Measurements from ENCODE around the gene STC2. TPM values are rescaled to one million over a fixed set of nuclear protein-coding genes. Genes with fewer than 3 reads are reported as not detected.

Gene STC2
- total and polyA plus RNA-seq, 2 of the 4 experiments (the other 2 are of a cell fraction) = 87.5 to 270 TPM

GRCh38 chr5:173314166-173314952 lies 13.9 kb downstream of the STC2 start:
- Histone ChIP-seq H3K23ac (ENCODE audit: low read depth, low read length) (no peak overlapping the region), H4K20me1 (ENCODE audit: insufficient read depth, low read length) (peaks cover 45% of the 10 kb centered on the region), H3K79me1 (ENCODE audit: low read depth in 1 of 2, low read length in 2 of 2) (peaks cover 0 to 27% of the 10 kb centered on the region in 2 experiments; a peak in 3 of 4 replicates), H2BK5ac (ENCODE audit: low read depth, low read length, poor library complexity, severe bottlenecking) (no peak overlapping the region), H2AFZ (replicated peaks; ENCODE audit: low read length, poor library complexity) (no peak overlapping the region), H3K4me1 (ENCODE audit: control insufficient read depth, insufficient read depth, low read length) (peaks cover 36% of the 10 kb centered on the region), H3K9ac (ENCODE audit: low read depth, low read length) (no peak overlapping the region), H2AK9ac (replicated peaks; ENCODE audit: low read depth, low read length, poor library complexity) (peak overlapping the region; percentile 11), H4K8ac (ENCODE audit: low read depth in 2 of 2, low read length in 2 of 2) (no peak overlapping the region), H3K4me2 (ENCODE audit: low read depth, low read length) (no peak overlapping the region), H3K14ac (replicated peaks; ENCODE audit: low read depth, low read length) (no peak overlapping the region), H2BK120ac (ENCODE audit: low read depth, low read length) (no peak overlapping the region), H3K56ac (ENCODE audit: extremely low read depth, insufficient read depth, low read length) (no peak overlapping the region), H4K91ac (ENCODE audit: insufficient read depth, low read depth, low read length) (no peak overlapping the region), H3K36me3 (ENCODE audit: control insufficient read depth, insufficient read depth, low read length) (peaks cover 27% of the 10 kb centered on the region), H4K5ac (ENCODE audit: low read depth, low read length) (no peak overlapping the region), H2BK15ac (ENCODE audit: low read depth, low read length) (no peak overlapping the region), H2AK5ac (ENCODE audit: low read depth, low read length) (0 out of 2 replicates have a peak overlapping the region, but pooled peaks have one; percentile 20), H3K4ac (ENCODE audit: low read depth, low read length) (peak overlapping the region; percentile 24; the same call in 1 of the 2 replicates), H3K27ac (ENCODE audit: insufficient read depth, low read length) (no peak overlapping the region), H3K4me3 (ENCODE audit: insufficient read depth, low read depth, low read length) (no peak overlapping the region), H2BK20ac (ENCODE audit: low read depth, low read length) (no peak overlapping the region), H3K18ac (ENCODE audit: low read depth, low read length) (no peak overlapping the region), H3K9me1 (ENCODE audit: insufficient read depth, low read length) (peaks cover 6% of the 10 kb centered on the region), H3K27me3 (ENCODE audit: control insufficient read depth, insufficient read depth, low read length) (no peaks in the 10 kb centered on the region), H3K9me3 (ENCODE audit: control insufficient read depth, insufficient read depth, low read length) (no peaks in the 10 kb centered on the region)
- no TSS peak for BruUV-seq (replicated peaks)
- dilution Hi-C loops (cut with HindIII; ENCODE audit: low sequenced_read_pairs, unreplicated experiment) = no loop called here
- WGBS, 2 experiments (ENCODE audit: extremely low coverage in 2 of 2, insufficient read length in 1 of 2) = 88% methylated on average over 7 of the region's 12 CpGs; no CpG with 5 or more reads in 1 of the 2 experiments
- ChIA-PET CTCF (interaction anchor here (0.6 to 1.8 kb wide), 2 partner anchors 20 to 535 kb away, joined by 4 to 5 read pairs; no protein-coding TSS in a partner anchor), POLR2A (ENCODE audit: unreplicated experiment) (no interaction called here)
- intact Hi-C loops (cut with micrococcal nuclease) = no loop called here
- in situ Hi-C loops (cut with MboI; ENCODE audit: low sequenced_read_pairs) = no loop called here
- ATAC-seq (ENCODE audit: low read depth) = peak; percentile 19
- peak; percentile 41 for DNase-seq
- TF ChIP-seq RAD21 (IDR thresholded peaks at IDR 0.05; ENCODE audit: low read length) = no peak
- TF ChIP-seq MXI1 (IDR thresholded peaks at IDR 0.05; ENCODE audit: borderline replicate concordance, low read depth, low read length) = no peak
- TF ChIP-seq MAZ (IDR thresholded peaks at IDR 0.05; ENCODE audit: borderline replicate concordance, low read depth, low read length) = no peak
- no peak for TF ChIP-seq SMC3 (IDR thresholded peaks at IDR 0.05; ENCODE audit: low read depth, low read length)
- no peak; the same call in none of the 2 replicates for TF ChIP-seq POLR2A (IDR thresholded peaks at IDR 0.05; ENCODE audit: low read depth, low read length)
- no peak for TF ChIP-seq RFX5 (IDR thresholded peaks at IDR 0.05; ENCODE audit: low read depth, low read length)
- TF ChIP-seq, protein P1, sequence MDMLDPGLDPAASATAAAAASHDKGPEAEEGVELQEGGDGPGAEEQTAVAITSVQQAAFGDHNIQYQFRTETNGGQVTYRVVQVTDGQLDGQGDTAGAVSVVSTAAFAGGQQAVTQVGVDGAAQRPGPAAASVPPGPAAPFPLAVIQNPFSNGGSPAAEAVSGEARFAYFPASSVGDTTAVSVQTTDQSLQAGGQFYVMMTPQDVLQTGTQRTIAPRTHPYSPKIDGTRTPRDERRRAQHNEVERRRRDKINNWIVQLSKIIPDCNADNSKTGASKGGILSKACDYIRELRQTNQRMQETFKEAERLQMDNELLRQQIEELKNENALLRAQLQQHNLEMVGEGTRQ (IDR thresholded peaks at IDR 0.05; ENCODE audit: low read depth, low read length) = no peak; the same call in 1 of the 2 replicates
- no peak for TF ChIP-seq CTCF (conservative IDR thresholded peaks at IDR 0.05; ENCODE audit: low read depth, low read length)
- no peak for TF ChIP-seq CEBPB (IDR thresholded peaks at IDR 0.05; ENCODE audit: low read depth, low read length)
- no peak for TF ChIP-seq BHLHE40 (IDR thresholded peaks at IDR 0.05; ENCODE audit: low read depth, low read length)
- TF ChIP-seq RCOR1 (IDR thresholded peaks at IDR 0.05; ENCODE audit: insufficient replicate concordance, low read length) = no peak
- TF ChIP-seq, protein P2, sequence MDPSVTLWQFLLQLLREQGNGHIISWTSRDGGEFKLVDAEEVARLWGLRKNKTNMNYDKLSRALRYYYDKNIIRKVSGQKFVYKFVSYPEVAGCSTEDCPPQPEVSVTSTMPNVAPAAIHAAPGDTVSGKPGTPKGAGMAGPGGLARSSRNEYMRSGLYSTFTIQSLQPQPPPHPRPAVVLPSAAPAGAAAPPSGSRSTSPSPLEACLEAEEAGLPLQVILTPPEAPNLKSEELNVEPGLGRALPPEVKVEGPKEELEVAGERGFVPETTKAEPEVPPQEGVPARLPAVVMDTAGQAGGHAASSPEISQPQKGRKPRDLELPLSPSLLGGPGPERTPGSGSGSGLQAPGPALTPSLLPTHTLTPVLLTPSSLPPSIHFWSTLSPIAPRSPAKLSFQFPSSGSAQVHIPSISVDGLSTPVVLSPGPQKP (IDR thresholded peaks at IDR 0.05; ENCODE audit: borderline replicate concordance, low read depth, low read length) = no peak
- TF ChIP-seq NFE2L2 (IDR thresholded peaks at IDR 0.05; ENCODE audit: low read depth, low read length) = no peak
- TF ChIP-seq CHD1 (IDR thresholded peaks at IDR 0.05; ENCODE audit: low read depth, low read length) = no peak

All from IMR-90 (cell line).